Psoas muscle (tissue), 8 donors: ENCODE results near the gene CDON. TPM values are rescaled to one million over a fixed set of nuclear protein-coding genes. Genes with fewer than 3 reads are reported as not detected.

Experiments
- ATAC-seq, 4 donors: fragments of 200-7000 bp; cut with Tn5 transposase; one replicate each; pipeline ENCODE4 v1.9.1; 2020; ENCODE audit warnings: moderate library complexity in 3 of 4, mild to moderate bottlenecking in 2 of 4
- DNase-seq, 2 donors: peaks; one replicate each; pipeline ENCODE4 v3.0.0-alpha.2; 2020
- H3K27ac ChIP-seq: fragments of 200-600 bp; one replicate; pipeline ENCODE4 v1.8.0; 2022
- H3K27me3 ChIP-seq, 3 donors: fragments of 200-600 bp in 1 of 3; one replicate each; pipeline versions ENCODE4 v1.6.1 to v1.8.0; 2013 to 2022; ENCODE audit warnings: low read length in 2 of 3, mild to moderate bottlenecking in 2 of 3, moderate library complexity in 1 of 3; ENCODE audit not compliant: insufficient read depth in 3 of 3
- H3K36me3 ChIP-seq, 2 donors: fragments of 200-600 bp in 1 of 2; one replicate each; pipeline versions ENCODE4 v1.6.1 to v1.8.0; 2013 to 2022; ENCODE audit warnings: low read depth in 1 of 2, mild to moderate bottlenecking in 1 of 2, moderate library complexity in 1 of 2; ENCODE audit not compliant: insufficient read depth in 1 of 2
- H3K4me1 ChIP-seq: fragments of 200-600 bp; one replicate; pipeline ENCODE4 v1.8.0; 2022
- H3K4me3 ChIP-seq: fragments of 200-600 bp; one replicate; pipeline ENCODE4 v1.8.0; 2022; ENCODE audit warnings: mild to moderate bottlenecking
- H3K9me3 ChIP-seq: fragments of 200-600 bp; one replicate; pipeline ENCODE4 v1.8.0; 2022
- WGBS, 3 donors: extraction: QIAGEN DNeasy Blood & Tissue Kit; methylation state at CpG; one replicate each; pipeline versions ENCODE4 v1.1.6 to v1.1.7; 2013; 5-methylcytosine and 5-hydroxymethylcytosine counted together
- intact Hi-C, 2 donors: fragments of 100-400 bp; cut with DNase I; formaldehyde crosslinking; loops; one replicate each; pipeline versions ENCODE4 v1.11.0 to v1.14.2; 2022
- polyA plus RNA-seq, 3 donors: library from polyadenylated mRNA; stranded (reverse); fragments of 200-250 nt; gene quantifications; one replicate each; pipeline ENCODE4 v1.2.3, GENCODE V29; 2013
- total RNA-seq, 4 donors: library from RNA; stranded (reverse); fragmentation: NEBNext Ultra II Directional in 2 of 4; extraction: Animal tissue kit (Norgen Biotek cat#: 25700) in 2 of 4; gene quantifications; one replicate each; pipeline versions ENCODE4 v1.2.1 to v1.2.4, GENCODE V29; 2021 to 2023
- TF ChIP-seq, protein P1 (sequence below): fragments of 200-600 bp; IDR thresholded peaks from one replicate; pipeline ENCODE4 v1.8.0; 2022; ENCODE audit warnings: antibody characterized with exemption
- donor health status: healthy with polysubstance abuse.
- donor health status: DM: no; HTN: no; CAD: no; lungs with moderate emphysema.
- donor health status: Bipolar disorder and iron deficiency.
- donor health status: healthy.
- donor health status: DM: yes; HTN: yes; CAD: no.
- donor health status: DM: no; HTN: no; CAD: no.
- donor health status: DM: no; HTN: no; CAD: no.
- donor health status: DM: yes; HTN: yes; CAD: no.

CDON gene
- total and polyA plus RNA-seq, 7 donors, result 0.63 to 5.6 (median 1.3) TPM

DNA sequence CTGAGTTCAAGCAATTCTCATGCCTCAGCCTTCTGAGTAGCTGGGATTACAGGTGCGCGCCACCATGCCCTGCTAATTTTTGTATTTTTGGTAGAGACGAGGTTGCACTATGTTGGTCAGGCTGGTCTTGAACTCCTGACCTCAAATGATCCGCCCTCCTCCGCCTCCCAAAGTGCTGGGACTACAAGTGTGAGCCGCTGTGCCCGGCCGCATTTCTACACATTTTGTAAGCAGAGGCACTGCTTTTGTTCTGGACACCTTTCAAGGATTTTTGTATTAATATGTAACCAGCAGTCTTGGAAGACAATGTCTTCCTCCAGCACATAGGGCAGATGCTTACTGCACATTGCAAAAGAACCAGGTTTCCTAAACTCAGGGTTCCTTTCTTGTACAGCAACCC is 128.2 kb downstream of the CDON start:
- 94 to 98% (median 96%) methylated on average over 8 of the region's 8 CpGs for WGBS, 3 donors

DNA sequence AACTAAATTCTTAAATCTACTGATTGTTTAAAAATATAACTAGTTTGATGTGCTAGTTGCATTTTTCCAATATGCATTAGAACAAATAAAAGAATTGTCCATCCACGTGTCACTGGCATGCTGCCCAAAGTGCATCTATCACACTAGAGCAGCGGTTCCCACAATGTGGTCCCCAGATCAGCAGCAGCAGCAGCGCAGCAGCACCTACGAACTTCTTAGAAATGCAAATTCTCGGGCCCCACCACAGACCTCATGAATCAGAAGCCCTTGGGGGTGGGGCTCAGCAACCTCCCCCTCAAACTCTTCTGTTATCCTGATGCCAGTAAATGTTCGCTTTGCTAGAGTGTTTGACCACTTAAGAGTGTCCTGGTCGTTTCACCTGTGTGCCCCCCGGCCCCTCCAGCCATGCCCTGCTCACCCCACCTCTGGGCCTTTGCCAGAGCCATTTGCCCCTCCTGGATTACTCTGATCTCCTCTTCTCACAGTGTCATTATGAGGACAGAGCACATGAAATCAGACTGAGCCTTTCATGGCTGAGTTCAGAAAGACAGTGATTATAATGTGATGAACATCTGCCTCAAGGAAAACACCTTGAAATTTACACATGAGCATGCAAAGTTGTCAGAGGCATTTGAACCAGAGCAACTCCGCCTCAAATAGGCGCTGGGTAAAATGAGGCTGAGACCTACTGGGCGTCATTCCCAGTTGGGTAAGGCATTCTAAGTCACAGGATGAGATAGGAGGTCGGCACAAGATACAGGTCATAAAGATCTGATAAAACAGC is 129.4 kb downstream of the CDON start:
- no peak overlapping the region for H3K27ac ChIP-seq
- H3K4me3 ChIP-seq, result no peak overlapping the region
- ATAC-seq (no peak), DNase-seq (no peak)
- no peaks in the 10 kb centered on the region for H3K27me3 ChIP-seq
- H3K36me3 ChIP-seq, result no peaks in the 10 kb centered on the region
- WGBS, 3 donors, result 75 to 79% (median 77%) methylated on average over 12 of the region's 12 CpGs
- H3K4me1 ChIP-seq, result no peaks in the 10 kb centered on the region
- intact Hi-C loops, result no loop called here
- no peaks in the 10 kb centered on the region for H3K9me3 ChIP-seq
- TF ChIP-seq, protein P1, sequence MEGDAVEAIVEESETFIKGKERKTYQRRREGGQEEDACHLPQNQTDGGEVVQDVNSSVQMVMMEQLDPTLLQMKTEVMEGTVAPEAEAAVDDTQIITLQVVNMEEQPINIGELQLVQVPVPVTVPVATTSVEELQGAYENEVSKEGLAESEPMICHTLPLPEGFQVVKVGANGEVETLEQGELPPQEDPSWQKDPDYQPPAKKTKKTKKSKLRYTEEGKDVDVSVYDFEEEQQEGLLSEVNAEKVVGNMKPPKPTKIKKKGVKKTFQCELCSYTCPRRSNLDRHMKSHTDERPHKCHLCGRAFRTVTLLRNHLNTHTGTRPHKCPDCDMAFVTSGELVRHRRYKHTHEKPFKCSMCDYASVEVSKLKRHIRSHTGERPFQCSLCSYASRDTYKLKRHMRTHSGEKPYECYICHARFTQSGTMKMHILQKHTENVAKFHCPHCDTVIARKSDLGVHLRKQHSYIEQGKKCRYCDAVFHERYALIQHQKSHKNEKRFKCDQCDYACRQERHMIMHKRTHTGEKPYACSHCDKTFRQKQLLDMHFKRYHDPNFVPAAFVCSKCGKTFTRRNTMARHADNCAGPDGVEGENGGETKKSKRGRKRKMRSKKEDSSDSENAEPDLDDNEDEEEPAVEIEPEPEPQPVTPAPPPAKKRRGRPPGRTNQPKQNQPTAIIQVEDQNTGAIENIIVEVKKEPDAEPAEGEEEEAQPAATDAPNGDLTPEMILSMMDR, result no peak

More for the DNA sequence above, 128.2 kb downstream of the CDON start:
- no peaks in the 10 kb centered on the region for H3K27me3 ChIP-seq
- TF ChIP-seq, protein P1, result no peak
- no peak for ATAC-seq
- DNase-seq, result no peak
- no peaks in the 10 kb centered on the region for H3K9me3 ChIP-seq
- H3K4me3 ChIP-seq, result no peak overlapping the region
- intact Hi-C loops, result no loop called here
- H3K36me3 ChIP-seq, result no peaks in the 10 kb centered on the region
- H3K27ac ChIP-seq, result no peak overlapping the region
- H3K4me1 ChIP-seq, result no peaks in the 10 kb centered on the region

GRCh38 chr11:125932301-125932700 is 130.4 kb downstream of the CDON start:
- ATAC-seq, result no peak
- no peak overlapping the region for H3K4me3 ChIP-seq
- H3K4me1 ChIP-seq, result no peaks in the 10 kb centered on the region
- intact Hi-C loops, result no loop called here
- H3K36me3 ChIP-seq, result no peaks in the 10 kb centered on the region
- no peak overlapping the region for H3K27ac ChIP-seq
- no peaks in the 10 kb centered on the region for H3K9me3 ChIP-seq
- TF ChIP-seq, protein P1, result no peak
- 82 to 88% (median 85%) methylated on average over 9 of the region's 9 CpGs for WGBS, 3 donors
- H3K27me3 ChIP-seq, result no peaks in the 10 kb centered on the region
- DNase-seq, result no peak

DNA sequence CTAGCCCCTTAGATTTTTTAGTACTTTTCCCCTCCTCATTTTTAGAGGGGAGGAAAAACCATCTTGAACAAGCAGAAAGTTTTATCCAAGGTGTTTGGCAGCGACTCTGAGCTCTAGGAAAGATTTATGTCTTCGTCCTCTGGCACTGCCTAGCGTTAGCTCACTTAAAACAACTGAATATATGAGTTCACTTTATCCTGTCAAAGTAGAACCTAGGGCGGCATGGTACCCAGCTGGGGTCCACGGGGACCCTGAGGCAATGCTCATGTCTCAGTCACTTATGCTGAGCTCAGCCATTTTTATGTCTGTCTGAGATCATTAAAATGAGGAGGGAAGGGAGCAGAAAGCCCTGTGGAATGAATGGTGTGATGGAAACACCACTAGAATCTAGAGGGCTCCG is 131.0 kb downstream of the CDON start:
- TF ChIP-seq, protein P1, result no peak
- Histone ChIP-seq H3K4me1 (no peaks in the 10 kb centered on the region), H3K36me3 (no peaks in the 10 kb centered on the region), H3K27me3 (no peaks in the 10 kb centered on the region), H3K4me3 (no peak overlapping the region), H3K27ac (no peak overlapping the region), H3K9me3 (no peaks in the 10 kb centered on the region)
- no peak for ATAC-seq
- no peak for DNase-seq
- 59 to 73% (median 63%) methylated on average over 6 of the region's 6 CpGs for WGBS, 3 donors
- intact Hi-C loops, result no loop called here

DNA sequence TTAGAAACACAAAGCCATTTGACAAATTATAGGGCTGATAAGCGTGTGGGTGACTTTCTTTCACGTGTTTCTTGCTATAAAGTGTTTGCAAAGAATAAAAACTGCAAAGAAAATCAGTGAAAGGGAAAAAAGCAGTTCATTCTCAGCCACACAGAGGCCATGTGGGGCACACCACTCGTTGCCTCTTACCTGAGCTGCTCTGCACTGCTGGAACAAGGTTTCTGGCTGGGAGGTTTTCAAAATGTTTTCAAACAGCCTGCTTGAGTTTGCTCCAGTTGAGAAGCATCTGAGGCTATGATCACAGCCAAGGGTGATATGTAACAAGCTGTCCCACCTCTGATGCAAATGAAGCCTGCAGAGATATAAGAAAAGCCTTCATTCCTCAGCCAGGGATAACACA is 131.6 kb downstream of the CDON start:
- H3K4me3 ChIP-seq, result no peak overlapping the region
- H3K27ac ChIP-seq, result no peak overlapping the region
- TF ChIP-seq, protein P1, result no peak
- no peaks in the 10 kb centered on the region for H3K27me3 ChIP-seq
- 76 to 88% (median 78%) methylated on average over 3 of the region's 3 CpGs for WGBS, 3 donors
- intact Hi-C loops, result no loop called here
- DNase-seq (no peak), ATAC-seq (no peak)
- no peaks in the 10 kb centered on the region for H3K4me1 ChIP-seq
- H3K9me3 ChIP-seq, result no peaks in the 10 kb centered on the region
- H3K36me3 ChIP-seq, result no peaks in the 10 kb centered on the region
